Measurements from ENCODE around the gene KIF26B.

DNA sequence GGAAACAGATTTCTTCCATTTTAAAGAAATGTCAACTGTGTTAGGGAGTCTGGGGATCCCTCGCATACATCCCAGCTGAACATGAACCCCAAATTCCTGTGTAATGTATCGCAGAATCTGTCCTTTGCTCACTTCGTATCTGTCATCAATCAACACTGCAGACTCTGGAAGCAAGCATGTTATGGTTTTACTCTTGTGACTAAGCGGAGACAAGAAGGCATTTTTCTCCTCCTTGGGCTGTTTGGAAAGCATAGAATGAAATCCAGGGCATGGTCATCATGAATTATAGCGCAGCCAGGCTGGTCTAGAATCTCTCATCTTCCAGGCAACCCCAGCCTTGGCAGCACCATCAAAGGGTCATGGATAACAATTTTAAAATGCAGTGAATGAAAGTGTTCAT, 290.2 kb downstream of the KIF26B start:
- TF ChIP-seq, protein P1, sequence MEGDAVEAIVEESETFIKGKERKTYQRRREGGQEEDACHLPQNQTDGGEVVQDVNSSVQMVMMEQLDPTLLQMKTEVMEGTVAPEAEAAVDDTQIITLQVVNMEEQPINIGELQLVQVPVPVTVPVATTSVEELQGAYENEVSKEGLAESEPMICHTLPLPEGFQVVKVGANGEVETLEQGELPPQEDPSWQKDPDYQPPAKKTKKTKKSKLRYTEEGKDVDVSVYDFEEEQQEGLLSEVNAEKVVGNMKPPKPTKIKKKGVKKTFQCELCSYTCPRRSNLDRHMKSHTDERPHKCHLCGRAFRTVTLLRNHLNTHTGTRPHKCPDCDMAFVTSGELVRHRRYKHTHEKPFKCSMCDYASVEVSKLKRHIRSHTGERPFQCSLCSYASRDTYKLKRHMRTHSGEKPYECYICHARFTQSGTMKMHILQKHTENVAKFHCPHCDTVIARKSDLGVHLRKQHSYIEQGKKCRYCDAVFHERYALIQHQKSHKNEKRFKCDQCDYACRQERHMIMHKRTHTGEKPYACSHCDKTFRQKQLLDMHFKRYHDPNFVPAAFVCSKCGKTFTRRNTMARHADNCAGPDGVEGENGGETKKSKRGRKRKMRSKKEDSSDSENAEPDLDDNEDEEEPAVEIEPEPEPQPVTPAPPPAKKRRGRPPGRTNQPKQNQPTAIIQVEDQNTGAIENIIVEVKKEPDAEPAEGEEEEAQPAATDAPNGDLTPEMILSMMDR (IDR thresholded peaks at IDR 0.05), result no peak
- TF ChIP-seq POLR2A (IDR thresholded peaks at IDR 0.05), result no peak

Data from body of pancreas (tissue), 4 donors.